ENCODE data around the gene VAV2. TPM values are rescaled to one million over a fixed set of nuclear protein-coding genes. Genes with fewer than 3 reads are reported as not detected.

Gene VAV2
- total and polyA plus RNA-seq, 2 of the 4 experiments (the other 2 are of a cell fraction) = 10.8 to 13.4 TPM

DNA sequence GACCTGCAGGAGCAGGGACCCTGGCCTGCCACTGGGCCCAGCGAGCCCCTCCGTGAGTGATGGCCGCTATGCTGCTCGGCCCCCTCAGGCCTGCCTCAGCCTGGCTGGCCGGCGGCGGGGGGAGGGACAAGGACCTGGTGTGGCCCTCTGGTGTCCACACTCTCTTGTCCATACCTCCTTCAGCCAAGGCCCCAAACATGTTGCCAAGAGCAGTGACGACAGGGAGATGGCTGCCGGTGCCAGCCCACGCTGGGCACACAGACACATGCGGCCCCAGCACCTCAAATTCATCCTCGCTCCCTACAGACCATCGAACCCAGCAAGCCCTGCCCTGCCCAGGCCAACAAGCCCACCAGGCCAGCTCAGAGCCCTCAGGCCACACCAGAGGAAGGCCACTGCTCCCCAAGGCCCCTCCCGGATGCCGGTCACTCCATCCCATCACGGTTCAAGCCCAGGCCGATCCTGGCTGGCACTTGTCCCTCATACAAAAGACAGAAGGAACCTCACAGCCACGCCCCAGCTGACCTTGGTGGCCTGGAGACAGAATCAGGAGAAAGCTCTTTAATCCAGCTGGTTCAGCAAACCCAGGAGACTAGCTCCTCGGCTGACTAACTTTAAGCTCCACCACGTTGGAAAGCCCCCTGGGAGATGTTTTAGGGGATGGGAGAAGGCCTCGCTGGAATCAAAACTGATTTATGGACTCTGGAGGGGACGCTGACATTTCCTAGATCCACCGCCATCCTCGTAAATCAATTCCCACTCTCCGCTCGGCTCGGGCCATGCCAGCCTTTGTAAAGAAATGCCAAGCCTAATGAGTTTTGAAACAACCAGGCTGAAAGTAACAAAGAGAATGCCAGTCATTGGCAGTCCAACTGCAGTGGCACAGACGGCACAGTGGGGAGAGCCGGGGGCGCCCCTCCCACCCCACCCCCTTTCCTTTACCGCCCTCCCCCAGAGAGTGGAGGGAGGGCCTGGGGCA, 84.9 kb downstream of the VAV2 start (continued):
- TF ChIP-seq RAD21 (IDR thresholded peaks at IDR 0.05; ENCODE audit: low read length) = no peak

DNA sequence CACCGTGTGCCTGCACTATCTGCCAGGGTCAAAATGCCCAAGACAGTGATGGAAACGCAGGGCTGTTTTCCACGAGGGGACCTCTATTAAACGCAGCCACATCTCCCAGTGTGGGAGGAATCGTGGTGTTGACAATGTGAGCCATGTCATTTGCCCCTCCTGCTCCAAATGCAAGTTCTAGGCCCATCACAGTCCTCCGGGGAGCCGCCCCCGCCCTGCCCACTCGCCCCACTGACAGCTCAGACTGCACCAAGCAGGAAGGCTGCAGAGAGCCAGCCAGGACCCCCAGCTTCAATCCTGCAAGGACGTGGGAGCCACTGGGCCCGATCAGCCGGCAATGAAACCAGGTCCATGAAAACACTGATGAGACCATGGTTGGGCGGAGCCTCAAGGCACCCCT, 85.9 kb downstream of the VAV2 start:
- 83% methylated on average over 6 of the region's 13 CpGs; no CpG with 5 or more reads in 1 of the 2 experiments for WGBS, 2 experiments (ENCODE audit: extremely low coverage in 2 of 2, insufficient read length in 1 of 2)
- dilution Hi-C loops (cut with HindIII; ENCODE audit: low sequenced_read_pairs, unreplicated experiment) (no loop called here), intact Hi-C loops (cut with micrococcal nuclease) (no loop called here), in situ Hi-C loops (cut with MboI; ENCODE audit: low sequenced_read_pairs) (no loop called here)
- no peak for DNase-seq
- H3K27ac ChIP-seq (ENCODE audit: insufficient read depth, low read length) = no peak overlapping the region
- no peak for ATAC-seq (ENCODE audit: low read depth)
- H3K4me2 ChIP-seq (ENCODE audit: low read depth, low read length) = no peak overlapping the region
- peaks cover 5% of the 10 kb centered on the region; the same call in 1 of the 2 replicates for H3K4me1 ChIP-seq (ENCODE audit: control insufficient read depth, insufficient read depth, low read length)
- no peaks in the 10 kb centered on the region for H3K36me3 ChIP-seq (ENCODE audit: control insufficient read depth, insufficient read depth, low read length)
- H2BK120ac ChIP-seq (ENCODE audit: low read depth, low read length) = no peak overlapping the region
- peaks cover 8% of the 10 kb centered on the region; the same call in 1 of the 2 replicates for H3K9me1 ChIP-seq (ENCODE audit: insufficient read depth, low read length)
- H3K4ac ChIP-seq (ENCODE audit: low read depth, low read length) = no peak overlapping the region
- H4K91ac ChIP-seq (ENCODE audit: insufficient read depth, low read depth, low read length) = no peak overlapping the region
- peaks cover 55% of the 10 kb centered on the region for H4K20me1 ChIP-seq (ENCODE audit: insufficient read depth, low read length)
- no TSS peak for BruUV-seq (replicated peaks)
- no peak overlapping the region for H2AFZ ChIP-seq (replicated peaks; ENCODE audit: low read length, poor library complexity)
- no peak overlapping the region for H3K4me3 ChIP-seq (ENCODE audit: insufficient read depth, low read depth, low read length)
- no peak overlapping the region for H2AK5ac ChIP-seq (ENCODE audit: low read depth, low read length)
- H4K5ac ChIP-seq (ENCODE audit: low read depth, low read length) = no peak overlapping the region
- H2BK5ac ChIP-seq (ENCODE audit: low read depth, low read length, poor library complexity, severe bottlenecking) = no peak overlapping the region
- ChIA-PET POLR2A (ENCODE audit: unreplicated experiment) (no interaction called here), CTCF (no interaction called here)
- no peak overlapping the region for H3K56ac ChIP-seq (ENCODE audit: extremely low read depth, insufficient read depth, low read length)
- H3K9me3 ChIP-seq (ENCODE audit: control insufficient read depth, insufficient read depth, low read length) = no peaks in the 10 kb centered on the region
- H3K27me3 ChIP-seq (ENCODE audit: control insufficient read depth, insufficient read depth, low read length) = no peaks in the 10 kb centered on the region
- no peak overlapping the region for H4K8ac ChIP-seq (ENCODE audit: low read depth in 2 of 2, low read length in 2 of 2)
- no peak overlapping the region for H3K23ac ChIP-seq (ENCODE audit: low read depth, low read length)
- H3K9ac ChIP-seq (ENCODE audit: low read depth, low read length) = no peak overlapping the region
- TF ChIP-seq SMC3 (IDR thresholded peaks at IDR 0.05; ENCODE audit: low read depth, low read length) = no peak
- no peak for TF ChIP-seq NFE2L2 (IDR thresholded peaks at IDR 0.05; ENCODE audit: low read depth, low read length)
- no peak for TF ChIP-seq FOS (IDR thresholded peaks at IDR 0.05; ENCODE audit: low read depth, low read length)
- TF ChIP-seq CHD1 (IDR thresholded peaks at IDR 0.05; ENCODE audit: low read depth, low read length) = no peak
- TF ChIP-seq RFX5 (IDR thresholded peaks at IDR 0.05; ENCODE audit: low read depth, low read length) = no peak
- no peak for TF ChIP-seq MAFK (IDR thresholded peaks at IDR 0.05; ENCODE audit: low read depth, low read length)
- peaks cover 19 to 80% of the 10 kb centered on the region in 2 experiments for H3K79me1 ChIP-seq (ENCODE audit: low read depth in 1 of 2, low read length in 2 of 2)
- no peak overlapping the region for H2BK15ac ChIP-seq (ENCODE audit: low read depth, low read length)
- no peak overlapping the region for H2BK20ac ChIP-seq (ENCODE audit: low read depth, low read length)
- no peak overlapping the region for H3K18ac ChIP-seq (ENCODE audit: low read depth, low read length)
- no peak overlapping the region for H2AK9ac ChIP-seq (replicated peaks; ENCODE audit: low read depth, low read length, poor library complexity)
- no peak overlapping the region for H3K14ac ChIP-seq (replicated peaks; ENCODE audit: low read depth, low read length)
